ENCODE measurements around the gene CFAP20.
A peak's percentile ranks its signal among the peaks of the same experiment; 100 is the strongest.

CFAP20 gene

GRCh38 chr16:58114827-58115825, 14.1 kb downstream of the CFAP20 start:
- no peak for DNase-seq (ENCODE audit: low read depth in 1 of 2, low spot score in 1 of 2)
- Histone ChIP-seq H3K27ac (replicated peaks) (no peak overlapping the region), H3K27me3 (ENCODE audit: insufficient read depth, poor library complexity, severe bottlenecking) (no peaks in the 10 kb centered on the region), H3K4me3 (replicated peaks; ENCODE audit: insufficient read depth, low read length) (no peak overlapping the region)
- TF ChIP-seq, protein P1, sequence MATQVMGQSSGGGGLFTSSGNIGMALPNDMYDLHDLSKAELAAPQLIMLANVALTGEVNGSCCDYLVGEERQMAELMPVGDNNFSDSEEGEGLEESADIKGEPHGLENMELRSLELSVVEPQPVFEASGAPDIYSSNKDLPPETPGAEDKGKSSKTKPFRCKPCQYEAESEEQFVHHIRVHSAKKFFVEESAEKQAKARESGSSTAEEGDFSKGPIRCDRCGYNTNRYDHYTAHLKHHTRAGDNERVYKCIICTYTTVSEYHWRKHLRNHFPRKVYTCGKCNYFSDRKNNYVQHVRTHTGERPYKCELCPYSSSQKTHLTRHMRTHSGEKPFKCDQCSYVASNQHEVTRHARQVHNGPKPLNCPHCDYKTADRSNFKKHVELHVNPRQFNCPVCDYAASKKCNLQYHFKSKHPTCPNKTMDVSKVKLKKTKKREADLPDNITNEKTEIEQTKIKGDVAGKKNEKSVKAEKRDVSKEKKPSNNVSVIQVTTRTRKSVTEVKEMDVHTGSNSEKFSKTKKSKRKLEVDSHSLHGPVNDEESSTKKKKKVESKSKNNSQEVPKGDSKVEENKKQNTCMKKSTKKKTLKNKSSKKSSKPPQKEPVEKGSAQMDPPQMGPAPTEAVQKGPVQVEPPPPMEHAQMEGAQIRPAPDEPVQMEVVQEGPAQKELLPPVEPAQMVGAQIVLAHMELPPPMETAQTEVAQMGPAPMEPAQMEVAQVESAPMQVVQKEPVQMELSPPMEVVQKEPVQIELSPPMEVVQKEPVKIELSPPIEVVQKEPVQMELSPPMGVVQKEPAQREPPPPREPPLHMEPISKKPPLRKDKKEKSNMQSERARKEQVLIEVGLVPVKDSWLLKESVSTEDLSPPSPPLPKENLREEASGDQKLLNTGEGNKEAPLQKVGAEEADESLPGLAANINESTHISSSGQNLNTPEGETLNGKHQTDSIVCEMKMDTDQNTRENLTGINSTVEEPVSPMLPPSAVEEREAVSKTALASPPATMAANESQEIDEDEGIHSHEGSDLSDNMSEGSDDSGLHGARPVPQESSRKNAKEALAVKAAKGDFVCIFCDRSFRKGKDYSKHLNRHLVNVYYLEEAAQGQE (IDR thresholded peaks at IDR 0.05; ENCODE audit: insufficient replicate concordance, low read depth): no peak
- no peak for TF ChIP-seq CTCF (IDR thresholded peaks at IDR 0.05; ENCODE audit: insufficient read depth, low read length)
- TF ChIP-seq GABPA (IDR thresholded peaks at IDR 0.05; ENCODE audit: low read depth): no peak
- TF ChIP-seq POLR2AphosphoS5 (IDR thresholded peaks at IDR 0.05; ENCODE audit: low read depth): no peak
- no peak for TF ChIP-seq SPI1 (IDR thresholded peaks at IDR 0.05; ENCODE audit: borderline replicate concordance, low read depth)

- no peaks in the 10 kb centered on the region for H3K27me3 ChIP-seq (ENCODE audit: insufficient read depth, poor library complexity, severe bottlenecking)
- H3K27ac ChIP-seq (replicated peaks): no peak overlapping the region
- TF ChIP-seq, protein P1 (IDR thresholded peaks at IDR 0.05; ENCODE audit: insufficient replicate concordance, low read depth): no peak
- TF ChIP-seq CTCF (IDR thresholded peaks at IDR 0.05; ENCODE audit: insufficient read depth, low read length) (no peak), POLR2AphosphoS5 (IDR thresholded peaks at IDR 0.05; ENCODE audit: low read depth) (no peak), GABPA (IDR thresholded peaks at IDR 0.05; ENCODE audit: low read depth) (no peak), SPI1 (IDR thresholded peaks at IDR 0.05; ENCODE audit: borderline replicate concordance, low read depth) (no peak)
- H3K4me3 ChIP-seq (replicated peaks; ENCODE audit: insufficient read depth, low read length): no peak overlapping the region
- DNase-seq (ENCODE audit: low read depth in 1 of 2, low spot score in 1 of 2): no peak
Observed at GRCh38 chr16:58111302-58111627, 17.9 kb downstream of the CFAP20 start.

DNA sequence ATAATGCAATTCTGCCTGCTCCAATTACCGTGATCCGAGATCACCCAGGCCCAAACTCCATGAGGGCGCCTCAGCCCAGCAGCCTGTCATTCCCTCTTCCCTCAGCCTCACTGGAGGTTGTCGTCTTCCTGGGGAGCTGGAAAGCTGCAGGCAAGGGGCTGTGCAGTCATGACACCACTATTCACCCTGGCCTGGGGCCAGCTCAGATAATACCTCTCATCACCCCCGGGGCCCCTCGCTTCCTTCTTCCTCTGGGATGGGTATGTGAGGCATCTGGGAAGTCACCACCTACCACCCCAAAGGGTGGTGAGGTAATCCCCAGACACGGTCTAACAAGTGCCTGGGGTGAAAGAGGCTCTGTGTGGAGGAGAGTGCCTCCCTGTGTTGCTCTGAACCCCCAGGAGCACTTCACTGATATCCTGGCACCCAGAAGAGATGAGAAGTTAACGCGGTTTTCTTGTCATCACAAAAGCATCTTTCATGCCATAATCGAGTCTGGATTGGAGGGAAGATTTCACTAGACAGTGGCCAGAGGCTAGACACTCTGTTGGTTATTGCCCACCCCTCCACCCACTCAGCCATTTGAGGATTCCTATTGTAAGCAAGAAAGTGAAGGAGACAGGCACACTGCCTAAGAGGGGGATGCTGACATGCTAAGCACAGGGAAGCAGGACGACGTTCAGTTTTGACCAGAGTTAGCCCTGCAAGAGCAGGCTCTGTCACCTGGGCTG, 18.4 kb downstream of the CFAP20 start:
- Histone ChIP-seq H3K4me3 (replicated peaks; ENCODE audit: insufficient read depth, low read length) (no peak overlapping the region), H3K27ac (replicated peaks) (no peak overlapping the region), H3K27me3 (ENCODE audit: insufficient read depth, poor library complexity, severe bottlenecking) (no peaks in the 10 kb centered on the region)
- TF ChIP-seq, protein P1 (IDR thresholded peaks at IDR 0.05; ENCODE audit: insufficient replicate concordance, low read depth): no peak
- no peak for TF ChIP-seq POLR2AphosphoS5 (IDR thresholded peaks at IDR 0.05; ENCODE audit: low read depth)
- TF ChIP-seq SPI1 (IDR thresholded peaks at IDR 0.05; ENCODE audit: borderline replicate concordance, low read depth): no peak
- no peak for TF ChIP-seq CTCF (IDR thresholded peaks at IDR 0.05; ENCODE audit: insufficient read depth, low read length)
- TF ChIP-seq GABPA (IDR thresholded peaks at IDR 0.05; ENCODE audit: low read depth): no peak
- peak in 1 of 2 experiments; percentile 2 for DNase-seq (ENCODE audit: low read depth in 1 of 2, low spot score in 1 of 2)
